A549 (cell line): ENCODE measurements around the gene LUZP4. TPM values are rescaled to one million over a fixed set of nuclear protein-coding genes. Genes with fewer than 3 reads are reported as not detected.

Source experiments
- ATAC-seq, 2 experiments: fragments of 200-7000 bp in 1 of 2; fragments of >200 bp in 1 of 2; cut with Nextera tagmentation in 1 of 2; cut with Tn5 transposase in 1 of 2; 3 replicates each; pipeline versions ENCODE4 v1.8.0 to v1.9.1; 2018 to 2020; ENCODE audit warnings: mild to moderate bottlenecking in 1 of 2, moderate library complexity in 1 of 2
- CTCF ChIA-PET: fragments of 300-600 bp; sonication (Branson Sonifier 250); formaldehyde crosslinking; extraction: SDS; loops from one replicate; lab custom pipeline; 2021; ENCODE audit warnings: antibody characterized with exemption, inconsistent platforms; lab: Yijun Ruan, JAX
- POLR2A ChIA-PET: fragments of 350-600 bp; formaldehyde crosslinking; extraction: SDS; loops from one replicate; lab custom pipeline; 2021; ENCODE audit warnings: antibody characterized with exemption, inconsistent platforms; lab: Yijun Ruan, JAX
- DNase-seq, 2 experiments: peaks; one replicate each; pipeline versions ENCODE4 v3.0.0 to v3.0.0-alpha.2; 2011 to 2016; ENCODE audit warnings: low read depth in 1 of 2, low spot score in 1 of 2
- FAIRE-seq: peaks from 2 replicates; lab custom pipeline; 2011; peaks lifted over from hg19 to GRCh38; lab: Jason Lieb, UNC
- H3K27ac ChIP-seq, 2 experiments: fragments of >200 bp; sonication (Bioruptor Twin); formaldehyde crosslinking; 3 replicates each; pipeline ENCODE4 v1.5.1; 2016 to 2017
- H3K4me1 ChIP-seq: fragments of >200 bp; sonication (Bioruptor Twin); formaldehyde crosslinking; 3 replicates; pipeline ENCODE4 v1.6.1; 2016
- H3K4me2 ChIP-seq: fragments of >200 bp; sonication (Bioruptor Twin); formaldehyde crosslinking; 3 replicates; pipeline ENCODE4 v1.6.1; 2016
- H3K4me3 ChIP-seq: fragments of >200 bp; sonication (Bioruptor Twin); formaldehyde crosslinking; 3 replicates; pipeline ENCODE4 v1.5.1; 2016
- H3K9me3 ChIP-seq: fragments of >200 bp; sonication (Bioruptor Twin); formaldehyde crosslinking; 3 replicates; pipeline ENCODE4 v1.6.1; 2016
- BHLHE40 ChIP-seq: IDR thresholded peaks from 2 replicates; pipeline ENCODE4 v1.6.1; 2012; ENCODE audit warnings: low read depth, low read length, inconsistent platforms
- CBX2 ChIP-seq: fragments of 200-600 bp; sonication (generic); IDR thresholded peaks from 2 replicates; pipeline ENCODE4 v1.6.1; 2016; ENCODE audit warnings: low read depth, mild to moderate bottlenecking, borderline replicate concordance
- CHD2 ChIP-seq: fragments of 150-350 bp; IDR thresholded peaks from 2 replicates; pipeline ENCODE4 v1.6.1; 2014; ENCODE audit warnings: low read length; ENCODE audit not compliant: partially characterized antibody
- EHMT2 ChIP-seq: fragments of 200-600 bp; sonication (generic); IDR thresholded peaks from 2 replicates; pipeline ENCODE4 v1.6.1; 2016; ENCODE audit warnings: antibody characterized with exemption, low read depth, mild to moderate bottlenecking, moderate library complexity
- EP300 ChIP-seq, 2 experiments: fragments of >200 bp; sonication (Bioruptor Twin); formaldehyde crosslinking; IDR thresholded peaks; 2 replicates in 1 of 2; 3 replicates in 1 of 2; pipeline ENCODE4 v1.6.1; 2016 to 2017
- ESRRA ChIP-seq: fragments of 150-350 bp; IDR thresholded peaks from 2 replicates; pipeline ENCODE4 v1.6.1; 2014; ENCODE audit warnings: mild to moderate bottlenecking, low read length, borderline replicate concordance
- FOSB ChIP-seq: fragments of 250-450 bp; sonication (Bioruptor Pico); IDR thresholded peaks from 2 replicates; pipeline ENCODE4 v1.5.0; 2020; ENCODE audit warnings: mild to moderate bottlenecking, moderate library complexity
- FOXS1 ChIP-seq: fragments of 250-450 bp; sonication (Bioruptor Pico); IDR thresholded peaks from 2 replicates; pipeline ENCODE4 v1.5.0; 2020; ENCODE audit warnings: mild to moderate bottlenecking, moderate library complexity
- GATA3 ChIP-seq: IDR thresholded peaks from 2 replicates; pipeline ENCODE4 v1.6.1; 2012; ENCODE audit warnings: borderline replicate concordance
- HDAC2 ChIP-seq: fragments of 200-600 bp; sonication (generic); IDR thresholded peaks from 2 replicates; pipeline ENCODE4 v1.6.1; 2016
- HOXA7 ChIP-seq: fragments of 250-450 bp; sonication (Bioruptor Pico); IDR thresholded peaks from 2 replicates; pipeline ENCODE4 v1.5.0; 2020; ENCODE audit warnings: mild to moderate bottlenecking, moderate library complexity
- HOXB13 ChIP-seq: fragments of 250-450 bp; sonication (Bioruptor Pico); IDR thresholded peaks from 2 replicates; pipeline ENCODE4 v1.5.0; 2020; ENCODE audit warnings: low read depth, mild to moderate bottlenecking, moderate library complexity
- HOXB5 ChIP-seq: fragments of 250-450 bp; sonication (Bioruptor Pico); IDR thresholded peaks from 2 replicates; pipeline ENCODE4 v1.5.0; 2020; ENCODE audit warnings: mild to moderate bottlenecking, moderate library complexity
- JUNB ChIP-seq: fragments of >200 bp; sonication (Bioruptor Twin); formaldehyde crosslinking; IDR thresholded peaks from 2 replicates; pipeline ENCODE4 v1.6.1; 2016
- POLR2A ChIP-seq: IDR thresholded peaks from 2 replicates; pipeline ENCODE4 v1.6.1; 2012; ENCODE audit warnings: mild to moderate bottlenecking, low read length
- POLR2AphosphoS2 ChIP-seq: conservative IDR thresholded peaks from 2 replicates; pipeline ENCODE4 v1.6.1; 2012; ENCODE audit warnings: low read length, improper control_type of control experiment, inconsistent platforms
- RARB ChIP-seq: fragments of 250-450 bp; sonication (Bioruptor Pico); IDR thresholded peaks from 2 replicates; pipeline ENCODE4 v1.8.0; 2021; ENCODE audit warnings: mild to moderate bottlenecking, moderate library complexity
- RNF2 ChIP-seq: fragments of 200-600 bp; sonication (generic); IDR thresholded peaks from 2 replicates; pipeline ENCODE4 v1.6.1; 2016; ENCODE audit warnings: low read depth, mild to moderate bottlenecking, antibody characterized with exemption, moderate library complexity, borderline replicate concordance
- TFCP2L1 ChIP-seq: fragments of 250-450 bp; sonication (Bioruptor Pico); IDR thresholded peaks from 2 replicates; pipeline ENCODE4 v1.5.0; 2021; ENCODE audit warnings: mild to moderate bottlenecking
- ZC3H11A ChIP-seq: fragments of 450-650 bp; IDR thresholded peaks from 2 replicates; pipeline ENCODE4 v1.6.1; 2014; ENCODE audit warnings: antibody characterized with exemption, mild to moderate bottlenecking
- ZFP36 ChIP-seq: fragments of 450-650 bp; IDR thresholded peaks from 2 replicates; pipeline ENCODE4 v1.6.1; 2014; ENCODE audit warnings: borderline replicate concordance; ENCODE audit not compliant: partially characterized antibody
- ZSCAN20 ChIP-seq: fragments of 250-450 bp; sonication (Bioruptor Pico); IDR thresholded peaks from 2 replicates; pipeline ENCODE4 v1.8.0; 2022; ENCODE audit warnings: mild to moderate bottlenecking, moderate library complexity
- WGBS: methylation state at CpG from one replicate; pipeline ENCODE4 v1.1.6; 2017; ENCODE audit errors: missing lambda C conversion rate; 5-methylcytosine and 5-hydroxymethylcytosine counted together
- polyA plus RNA-seq, 4 experiments: library from polyadenylated mRNA; depleted of rRNA in 3 of 4; stranded (reverse); fragments of >200 nt; fragmentation: RNase III in 1 of 4; extraction: RNeasy Plus Mini Kit Qiagen cat#74134 plus additional on column Dnase treatment in 1 of 4; gene quantifications; 2 replicates in 3 of 4; 3 replicates in 1 of 4; pipeline ENCODE4 v1.2.3, GENCODE V29; 2011 to 2017
- TF ChIP-seq, protein P1 (sequence below): fragments of 200-600 bp; sonication (generic); IDR thresholded peaks from 2 replicates; pipeline ENCODE4 v1.6.1; 2016; ENCODE audit warnings: antibody characterized with exemption, mild to moderate bottlenecking, moderate library complexity
- TF ChIP-seq, protein P2 (sequence below): fragments of 150-350 bp; IDR thresholded peaks from 2 replicates; pipeline ENCODE4 v1.6.1; 2014; ENCODE audit warnings: low read depth, mild to moderate bottlenecking, low read length
- TF ChIP-seq, protein P3 (sequence below): fragments of 250-450 bp; sonication (Bioruptor Pico); IDR thresholded peaks from 2 replicates; pipeline ENCODE4 v1.5.0; 2021; ENCODE audit warnings: mild to moderate bottlenecking, moderate library complexity, borderline replicate concordance
- TF ChIP-seq, protein P4 (sequence below): IDR thresholded peaks from 2 replicates; pipeline ENCODE4 v1.6.1; 2012; ENCODE audit warnings: low read depth, borderline replicate concordance

The LUZP4 gene
- polyA plus RNA-seq, 2 of the 4 experiments (the other 2 are of a cell fraction), result not detected

DNA sequence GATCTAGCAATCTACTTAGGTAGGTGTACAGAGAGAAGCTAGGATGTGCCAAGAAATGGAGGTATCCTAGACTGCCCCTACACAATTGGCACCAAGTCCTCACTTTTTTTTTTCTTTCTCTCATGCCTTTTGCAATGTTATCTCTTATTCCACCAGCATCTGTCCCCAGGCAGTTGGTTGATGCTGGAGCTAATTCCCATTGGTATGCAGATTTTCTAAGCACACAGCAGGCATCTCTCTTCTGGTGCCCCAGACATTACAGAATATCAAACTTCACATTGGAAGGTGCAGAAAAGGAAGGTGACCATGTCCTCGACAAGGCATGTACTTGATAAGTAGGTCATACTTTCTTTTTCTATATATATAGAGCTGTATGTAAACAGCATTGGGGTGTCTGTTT is 21.6 kb downstream of the LUZP4 start:
- Histone ChIP-seq H3K4me3 (no peak overlapping the region), H3K4me1 (no peaks in the 10 kb centered on the region), H3K27ac (no peak overlapping the region), H3K4me2 (no peak overlapping the region), H3K9me3 (no peaks in the 10 kb centered on the region)
- TF ChIP-seq, protein P1, sequence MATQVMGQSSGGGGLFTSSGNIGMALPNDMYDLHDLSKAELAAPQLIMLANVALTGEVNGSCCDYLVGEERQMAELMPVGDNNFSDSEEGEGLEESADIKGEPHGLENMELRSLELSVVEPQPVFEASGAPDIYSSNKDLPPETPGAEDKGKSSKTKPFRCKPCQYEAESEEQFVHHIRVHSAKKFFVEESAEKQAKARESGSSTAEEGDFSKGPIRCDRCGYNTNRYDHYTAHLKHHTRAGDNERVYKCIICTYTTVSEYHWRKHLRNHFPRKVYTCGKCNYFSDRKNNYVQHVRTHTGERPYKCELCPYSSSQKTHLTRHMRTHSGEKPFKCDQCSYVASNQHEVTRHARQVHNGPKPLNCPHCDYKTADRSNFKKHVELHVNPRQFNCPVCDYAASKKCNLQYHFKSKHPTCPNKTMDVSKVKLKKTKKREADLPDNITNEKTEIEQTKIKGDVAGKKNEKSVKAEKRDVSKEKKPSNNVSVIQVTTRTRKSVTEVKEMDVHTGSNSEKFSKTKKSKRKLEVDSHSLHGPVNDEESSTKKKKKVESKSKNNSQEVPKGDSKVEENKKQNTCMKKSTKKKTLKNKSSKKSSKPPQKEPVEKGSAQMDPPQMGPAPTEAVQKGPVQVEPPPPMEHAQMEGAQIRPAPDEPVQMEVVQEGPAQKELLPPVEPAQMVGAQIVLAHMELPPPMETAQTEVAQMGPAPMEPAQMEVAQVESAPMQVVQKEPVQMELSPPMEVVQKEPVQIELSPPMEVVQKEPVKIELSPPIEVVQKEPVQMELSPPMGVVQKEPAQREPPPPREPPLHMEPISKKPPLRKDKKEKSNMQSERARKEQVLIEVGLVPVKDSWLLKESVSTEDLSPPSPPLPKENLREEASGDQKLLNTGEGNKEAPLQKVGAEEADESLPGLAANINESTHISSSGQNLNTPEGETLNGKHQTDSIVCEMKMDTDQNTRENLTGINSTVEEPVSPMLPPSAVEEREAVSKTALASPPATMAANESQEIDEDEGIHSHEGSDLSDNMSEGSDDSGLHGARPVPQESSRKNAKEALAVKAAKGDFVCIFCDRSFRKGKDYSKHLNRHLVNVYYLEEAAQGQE, result no peak
- TF ChIP-seq POLR2AphosphoS2 (no peak), JUNB (no peak), ESRRA (no peak), HOXB13 (CRISPR knock-in tag) (no peak), RARB (CRISPR knock-in tag) (no peak), POLR2A (no peak), ZFP36 (no peak), EHMT2 (no peak), HOXA7 (CRISPR knock-in tag) (no peak), GATA3 (no peak), BHLHE40 (no peak), TFCP2L1 (CRISPR knock-in tag) (no peak)
- TF ChIP-seq, protein P2, sequence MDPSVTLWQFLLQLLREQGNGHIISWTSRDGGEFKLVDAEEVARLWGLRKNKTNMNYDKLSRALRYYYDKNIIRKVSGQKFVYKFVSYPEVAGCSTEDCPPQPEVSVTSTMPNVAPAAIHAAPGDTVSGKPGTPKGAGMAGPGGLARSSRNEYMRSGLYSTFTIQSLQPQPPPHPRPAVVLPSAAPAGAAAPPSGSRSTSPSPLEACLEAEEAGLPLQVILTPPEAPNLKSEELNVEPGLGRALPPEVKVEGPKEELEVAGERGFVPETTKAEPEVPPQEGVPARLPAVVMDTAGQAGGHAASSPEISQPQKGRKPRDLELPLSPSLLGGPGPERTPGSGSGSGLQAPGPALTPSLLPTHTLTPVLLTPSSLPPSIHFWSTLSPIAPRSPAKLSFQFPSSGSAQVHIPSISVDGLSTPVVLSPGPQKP, result no peak
- ChIA-PET CTCF (no interaction called here), POLR2A (no interaction called here)
- DNase-seq (no peak), ATAC-seq (no peak), FAIRE-seq (no peak)
- WGBS, result 23% methylated on average over 1 of the region's 1 CpG

DNA sequence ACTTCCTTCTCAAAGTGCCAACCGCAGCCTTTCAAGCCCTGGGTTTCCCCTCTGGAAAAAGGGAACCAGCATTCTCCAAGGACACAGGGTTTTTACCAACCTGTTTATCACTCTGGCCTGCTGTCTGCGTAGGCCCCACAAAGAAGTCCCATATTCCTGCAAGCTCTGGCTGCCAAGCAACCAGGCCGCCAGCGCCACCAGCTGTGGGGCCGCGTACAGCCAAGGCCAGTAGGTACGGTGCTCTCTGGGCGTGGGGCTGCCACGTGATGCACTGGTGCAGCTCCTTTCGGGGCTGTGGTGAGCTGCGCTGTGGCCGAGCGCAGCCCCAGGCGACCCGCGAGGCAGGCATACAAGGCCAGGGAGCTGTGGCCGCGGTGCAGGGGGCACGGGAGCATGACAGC is 22.1 kb downstream of the LUZP4 start:
- no peaks in the 10 kb centered on the region for H3K4me1 ChIP-seq
- CTCF ChIA-PET, result no interaction called here
- no peak overlapping the region for H3K4me3 ChIP-seq
- H3K9me3 ChIP-seq, result no peaks in the 10 kb centered on the region
- 97% methylated on average over 15 of the region's 19 CpGs for WGBS
- H3K27ac ChIP-seq, result no peak overlapping the region
- no peak for TF ChIP-seq CHD2
- TF ChIP-seq, protein P3, sequence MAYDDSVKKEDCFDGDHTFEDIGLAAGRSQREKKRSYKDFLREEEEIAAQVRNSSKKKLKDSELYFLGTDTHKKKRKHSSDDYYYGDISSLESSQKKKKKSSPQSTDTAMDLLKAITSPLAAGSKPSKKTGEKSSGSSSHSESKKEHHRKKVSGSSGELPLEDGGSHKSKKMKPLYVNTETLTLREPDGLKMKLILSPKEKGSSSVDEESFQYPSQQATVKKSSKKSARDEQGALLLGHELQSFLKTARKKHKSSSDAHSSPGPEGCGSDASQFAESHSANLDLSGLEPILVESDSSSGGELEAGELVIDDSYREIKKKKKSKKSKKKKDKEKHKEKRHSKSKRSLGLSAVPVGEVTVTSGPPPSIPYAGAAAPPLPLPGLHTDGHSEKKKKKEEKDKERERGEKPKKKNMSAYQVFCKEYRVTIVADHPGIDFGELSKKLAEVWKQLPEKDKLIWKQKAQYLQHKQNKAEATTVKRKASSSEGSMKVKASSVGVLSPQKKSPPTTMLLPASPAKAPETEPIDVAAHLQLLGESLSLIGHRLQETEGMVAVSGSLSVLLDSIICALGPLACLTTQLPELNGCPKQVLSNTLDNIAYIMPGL, result no peak
- TF ChIP-seq, all 56 proteins: peak for 0
- POLR2A ChIA-PET, result no interaction called here
- ATAC-seq, result no peak
- no peak for DNase-seq
- H3K4me2 ChIP-seq, result no peak overlapping the region
- FAIRE-seq, result no peak

DNA sequence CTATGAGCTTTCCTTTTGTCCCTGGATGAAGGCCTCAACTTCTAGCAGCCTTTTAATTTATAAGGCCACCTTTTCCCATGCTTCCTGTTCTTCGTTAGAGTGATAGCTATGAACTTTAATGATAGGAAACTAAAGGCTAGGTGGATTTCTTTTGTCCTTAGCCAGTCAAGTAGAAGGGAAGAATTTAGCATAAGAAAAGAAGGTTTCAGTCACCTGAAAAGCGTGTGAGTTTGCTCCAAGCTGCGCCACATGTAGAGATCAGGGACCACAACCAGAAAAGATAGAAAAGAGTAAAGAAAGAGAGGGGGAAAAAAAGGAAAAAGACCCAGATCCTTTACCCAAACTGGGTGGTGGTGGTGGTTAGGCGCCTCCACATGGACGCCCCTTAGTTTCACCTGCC is 28.6 kb downstream of the LUZP4 start:
- WGBS, result 74% methylated on average over 5 of the region's 5 CpGs
- DNase-seq (no peak), FAIRE-seq (no peak), ATAC-seq (no peak)
- no peak overlapping the region for H3K4me3 ChIP-seq
- no peak overlapping the region for H3K4me2 ChIP-seq
- ChIA-PET CTCF (no interaction called here), POLR2A (no interaction called here)
- H3K4me1 ChIP-seq, result no peaks in the 10 kb centered on the region
- H3K9me3 ChIP-seq, result no peaks in the 10 kb centered on the region
- no peak overlapping the region for H3K27ac ChIP-seq
- TF ChIP-seq EP300 (IDR thresholded peaks at IDR 0.05) (no peak), ZC3H11A (no peak), FOSB (CRISPR knock-in tag) (no peak), ZSCAN20 (CRISPR knock-in tag) (no peak), ESRRA (no peak), HOXB5 (CRISPR knock-in tag) (no peak), CBX2 (no peak), RNF2 (no peak), HDAC2 (no peak), FOXS1 (CRISPR knock-in tag) (no peak)
- TF ChIP-seq, protein P1, result no peak
- TF ChIP-seq, protein P4, sequence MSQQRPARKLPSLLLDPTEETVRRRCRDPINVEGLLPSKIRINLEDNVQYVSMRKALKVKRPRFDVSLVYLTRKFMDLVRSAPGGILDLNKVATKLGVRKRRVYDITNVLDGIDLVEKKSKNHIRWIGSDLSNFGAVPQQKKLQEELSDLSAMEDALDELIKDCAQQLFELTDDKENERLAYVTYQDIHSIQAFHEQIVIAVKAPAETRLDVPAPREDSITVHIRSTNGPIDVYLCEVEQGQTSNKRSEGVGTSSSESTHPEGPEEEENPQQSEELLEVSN, result no peak
